OCI-LY3 (cell line): Measurements from ENCODE around the gene ADAMTS2.
"Not testable (repeated sequence)": the region's sequence is repeated elsewhere in the genome, so short reads cannot be mapped to it uniquely, and the experiment has no call there.

Source experiments
- H2AFZ ChIP-seq: fragments of 200-600, 300-600 bp; shearing (Covaris generic); 2 replicates; pipeline ENCODE4 v1.6.0; 2014; ENCODE audit warnings: antibody characterized with exemption, low read depth, low read length
- H3K27ac ChIP-seq: fragments of 200-600, 300-600 bp; sonication (generic); 2 replicates; pipeline ENCODE4 v1.5.1; 2014; ENCODE audit warnings: mild to moderate bottlenecking, low read length, moderate library complexity, mixed read lengths
- H3K27me3 ChIP-seq: fragments of 200-600, 300-600 bp; sonication (generic); 2 replicates; pipeline ENCODE4 v1.6.1; 2014; ENCODE audit warnings: low read depth, low read length, mixed read lengths
- H3K36me3 ChIP-seq: fragments of 200-600, 300-600 bp; sonication (generic); replicated peaks from 2 replicates; pipeline ENCODE3; 2014; ENCODE audit warnings: low read depth, low read length, mixed read lengths
- H3K4me1 ChIP-seq: fragments of 300-600, 200-600 bp; sonication (generic); 2 replicates; pipeline ENCODE4 v1.6.1; 2014; ENCODE audit warnings: low read length, mixed read lengths
- H3K4me2 ChIP-seq: fragments of 200-600, 300-600 bp; sonication (generic); 2 replicates; pipeline ENCODE4 v1.6.1; 2014; ENCODE audit warnings: low read length, mixed read lengths
- H3K4me3 ChIP-seq: fragments of 300-600, 200-600 bp; sonication (generic); 2 replicates; pipeline ENCODE4 v1.5.1; 2014; ENCODE audit warnings: antibody characterized with exemption, mild to moderate bottlenecking, low read length, moderate library complexity
- H3K79me2 ChIP-seq: fragments of 300-600, 200-600 bp; shearing (Covaris generic); 2 replicates; pipeline ENCODE4 v1.6.1; 2014; ENCODE audit warnings: mild to moderate bottlenecking, low read length, mixed read lengths
- H3K9ac ChIP-seq: fragments of 300-600, 200-600 bp; shearing (Covaris generic); 2 replicates; pipeline ENCODE4 v1.6.0; 2014; ENCODE audit warnings: mild to moderate bottlenecking, low read length, moderate library complexity
- H3K9me3 ChIP-seq: fragments of 200-600, 300-600 bp; shearing (Covaris generic); 2 replicates; pipeline ENCODE4 v1.6.1; 2014; ENCODE audit warnings: low read length, mixed read lengths; ENCODE audit not compliant: insufficient read depth
- H4K20me1 ChIP-seq: fragments of 200-600, 300-600 bp; sonication (generic); 2 replicates; pipeline ENCODE4 v1.6.1; 2016; ENCODE audit warnings: low read length, mixed read lengths; ENCODE audit not compliant: insufficient read depth
- EZH2phosphoT487 ChIP-seq: fragments of 200-600 bp; shearing (Covaris generic); IDR thresholded peaks from 2 replicates; pipeline ENCODE4 v1.6.1; 2018; ENCODE audit warnings: antibody characterized with exemption, mixed run types, low read depth
- TF ChIP-seq, protein P1 (sequence below): fragments of 200-600, 300-600 bp; sonication (generic); IDR thresholded peaks from 2 replicates; pipeline ENCODE4 v1.5.1; 2014; ENCODE audit warnings: antibody characterized with exemption, low read length, low read depth

The ADAMTS2 gene

DNA sequence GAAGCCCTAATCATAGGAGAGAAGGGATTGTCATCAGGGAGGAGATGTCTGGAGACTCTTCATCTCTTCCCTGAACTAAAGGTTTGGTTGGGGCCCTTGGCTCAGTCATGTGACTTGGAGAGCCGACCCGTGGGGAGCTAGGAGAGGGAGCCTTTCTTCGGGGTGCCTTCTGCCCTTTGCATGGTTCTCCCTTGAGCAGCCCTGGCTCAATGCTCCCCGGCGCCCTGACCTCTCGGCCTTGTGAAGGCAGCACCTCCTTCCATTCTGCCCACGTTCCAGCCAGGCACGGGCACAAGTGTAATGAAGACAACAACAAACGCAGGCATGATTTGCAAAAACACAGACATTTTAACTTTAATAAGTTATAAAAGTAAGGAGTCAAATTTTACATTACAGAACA is 234.7 kb downstream of the ADAMTS2 start:
- no peak overlapping the region for H2AFZ ChIP-seq
- no peaks in the 10 kb centered on the region for H3K27me3 ChIP-seq
- H3K4me2 ChIP-seq, result no peak overlapping the region
- TF ChIP-seq, protein P1, sequence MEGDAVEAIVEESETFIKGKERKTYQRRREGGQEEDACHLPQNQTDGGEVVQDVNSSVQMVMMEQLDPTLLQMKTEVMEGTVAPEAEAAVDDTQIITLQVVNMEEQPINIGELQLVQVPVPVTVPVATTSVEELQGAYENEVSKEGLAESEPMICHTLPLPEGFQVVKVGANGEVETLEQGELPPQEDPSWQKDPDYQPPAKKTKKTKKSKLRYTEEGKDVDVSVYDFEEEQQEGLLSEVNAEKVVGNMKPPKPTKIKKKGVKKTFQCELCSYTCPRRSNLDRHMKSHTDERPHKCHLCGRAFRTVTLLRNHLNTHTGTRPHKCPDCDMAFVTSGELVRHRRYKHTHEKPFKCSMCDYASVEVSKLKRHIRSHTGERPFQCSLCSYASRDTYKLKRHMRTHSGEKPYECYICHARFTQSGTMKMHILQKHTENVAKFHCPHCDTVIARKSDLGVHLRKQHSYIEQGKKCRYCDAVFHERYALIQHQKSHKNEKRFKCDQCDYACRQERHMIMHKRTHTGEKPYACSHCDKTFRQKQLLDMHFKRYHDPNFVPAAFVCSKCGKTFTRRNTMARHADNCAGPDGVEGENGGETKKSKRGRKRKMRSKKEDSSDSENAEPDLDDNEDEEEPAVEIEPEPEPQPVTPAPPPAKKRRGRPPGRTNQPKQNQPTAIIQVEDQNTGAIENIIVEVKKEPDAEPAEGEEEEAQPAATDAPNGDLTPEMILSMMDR, result no peak
- H3K9ac ChIP-seq, result no peak overlapping the region
- H3K36me3 ChIP-seq, result no peaks in the 10 kb centered on the region
- no peak overlapping the region for H3K27ac ChIP-seq
- H3K4me3 ChIP-seq, result no peak overlapping the region
- H3K79me2 ChIP-seq, result no peaks in the 10 kb centered on the region
- H4K20me1 ChIP-seq, result no peaks in the 10 kb centered on the region
- H3K9me3 ChIP-seq, result 0 out of 2 replicates have a peak, but pooled peaks cover 3% of the 10 kb centered on the region
- no peaks in the 10 kb centered on the region for H3K4me1 ChIP-seq

DNA sequence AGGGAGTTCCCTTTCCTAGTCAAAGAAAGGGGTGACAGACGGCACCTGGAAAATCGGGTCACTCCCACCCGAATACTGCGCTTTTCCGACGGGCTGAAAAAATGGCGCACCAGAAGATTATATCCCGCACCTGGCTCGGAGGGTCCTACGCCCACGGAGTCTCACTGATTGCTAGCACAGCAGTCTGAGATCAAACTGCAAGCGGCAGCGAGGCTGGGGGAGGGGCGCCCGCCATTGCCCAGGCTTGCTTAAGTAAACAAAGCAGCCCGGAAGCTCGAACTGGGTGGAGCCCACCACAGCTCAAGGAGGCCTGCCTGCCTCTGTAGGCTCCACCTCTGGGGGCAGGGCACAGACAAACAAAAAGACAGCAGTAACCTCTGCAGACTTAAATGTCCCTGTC is 244.0 kb downstream of the ADAMTS2 start:
- H3K4me1 ChIP-seq, H3K9me3 ChIP-seq, H4K20me1 ChIP-seq, H2AFZ ChIP-seq, H3K4me3 ChIP-seq, H3K79me2 ChIP-seq, H3K27ac ChIP-seq, H3K36me3 ChIP-seq, H3K4me2 ChIP-seq, H3K9ac ChIP-seq, H3K27me3 ChIP-seq: not testable (repeated sequence)

DNA sequence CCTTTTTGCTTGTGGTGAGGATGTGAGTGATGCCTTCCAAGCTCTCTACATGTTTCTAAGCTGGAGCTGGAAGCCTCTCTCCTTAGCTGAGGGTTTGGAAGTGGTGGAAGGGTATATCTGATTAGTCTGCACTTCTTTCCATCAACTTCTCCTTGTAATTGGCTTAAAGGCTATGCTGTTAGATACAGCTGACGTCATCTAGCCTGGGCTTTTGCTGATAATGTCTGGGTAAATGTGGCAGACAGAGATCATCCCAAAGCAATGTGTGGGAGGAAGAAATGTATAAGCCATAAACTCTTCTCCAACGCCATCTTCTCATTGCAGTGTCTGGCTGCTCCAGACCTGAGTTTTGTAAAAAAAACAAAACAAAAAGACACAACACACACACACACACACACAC is 255.8 kb downstream of the ADAMTS2 start:
- H3K9me3 ChIP-seq, result no peaks in the 10 kb centered on the region
- no peaks in the 10 kb centered on the region for H3K79me2 ChIP-seq
- TF ChIP-seq, protein P1, result no peak
- TF ChIP-seq EZH2phosphoT487, result no peak
- no peak overlapping the region for H3K4me3 ChIP-seq
- no peak overlapping the region for H3K27ac ChIP-seq
- H3K4me1 ChIP-seq, result no peaks in the 10 kb centered on the region
- H3K36me3 ChIP-seq, result no peaks in the 10 kb centered on the region
- H3K27me3 ChIP-seq, result no peaks in the 10 kb centered on the region
- no peaks in the 10 kb centered on the region for H4K20me1 ChIP-seq
- no peak overlapping the region for H2AFZ ChIP-seq
- H3K4me2 ChIP-seq, result no peak overlapping the region
- no peak overlapping the region for H3K9ac ChIP-seq

DNA sequence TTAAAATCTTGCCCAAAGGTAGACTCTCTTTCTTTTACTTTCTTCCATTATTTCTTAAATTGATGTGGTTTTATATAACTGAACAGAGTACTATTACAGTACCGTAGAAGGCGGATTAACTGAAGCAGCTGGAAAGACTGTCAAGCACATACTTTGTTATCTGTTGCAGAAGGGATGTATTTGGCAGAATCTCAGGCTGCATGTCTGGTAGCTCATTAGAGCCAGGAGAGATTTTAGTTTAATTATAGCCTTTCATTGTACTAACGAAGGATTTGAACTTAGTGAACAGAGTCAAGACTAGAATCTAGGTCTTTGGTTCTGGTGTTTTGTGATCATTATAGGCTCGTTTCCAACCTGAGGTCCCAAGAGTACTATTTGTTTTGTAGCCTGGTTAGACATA is 264.5 kb downstream of the ADAMTS2 start:
- H2AFZ ChIP-seq, result no peak overlapping the region
- no peak overlapping the region for H3K9ac ChIP-seq
- no peaks in the 10 kb centered on the region for H3K79me2 ChIP-seq
- TF ChIP-seq, protein P1, result no peak
- no peak for TF ChIP-seq EZH2phosphoT487
- no peak overlapping the region for H3K4me2 ChIP-seq
- no peaks in the 10 kb centered on the region for H3K4me1 ChIP-seq
- no peaks in the 10 kb centered on the region for H4K20me1 ChIP-seq
- H3K27ac ChIP-seq, result no peak overlapping the region
- H3K27me3 ChIP-seq, result no peaks in the 10 kb centered on the region
- no peaks in the 10 kb centered on the region for H3K36me3 ChIP-seq
- no peak overlapping the region for H3K4me3 ChIP-seq
- H3K9me3 ChIP-seq, result peaks cover 14% of the 10 kb centered on the region
